K562 (cell line): ENCODE results near the gene LRIT3. TPM values are rescaled to one million over a fixed set of nuclear protein-coding genes. Genes with fewer than 3 reads are reported as not detected.

Experiments
- CAMTA2 ChIP-seq: fragments of 250-450 bp; sonication (Bioruptor Pico); conservative IDR thresholded peaks from 2 replicates; pipeline ENCODE4 v1.5.1; 2022
- ELF1 ChIP-seq: fragments of 200-800 bp; sonication (Bioruptor generic); IDR thresholded peaks from 2 replicates; pipeline ENCODE4 v1.6.1; 2016; ENCODE audit warnings: missing genetic modification characterization, missing compliant biosample characterization
- ELF2 ChIP-seq: fragments of 250-450 bp; sonication (Bioruptor Pico); IDR thresholded peaks from 2 replicates; pipeline ENCODE4 v1.5.0; 2021; ENCODE audit warnings: mild to moderate bottlenecking
- ETV1 ChIP-seq: fragments of 450-650 bp; conservative IDR thresholded peaks from 2 replicates; pipeline ENCODE4 v1.6.1; 2016; ENCODE audit warnings: missing genetic modification characterization, control low read depth, low read depth, missing compliant biosample characterization
- FOXA1 ChIP-seq: fragments of 450-650 bp; IDR thresholded peaks from 2 replicates; pipeline ENCODE4 v1.6.1; 2016; ENCODE audit warnings: mild to moderate bottlenecking, borderline replicate concordance
- FOXP1 ChIP-seq: sonication (generic); formaldehyde crosslinking; IDR thresholded peaks from 2 replicates; pipeline ENCODE4 v1.8.0; 2022; ENCODE audit warnings: mild to moderate bottlenecking, missing genetic modification reagents
- HSF4 ChIP-seq: fragments of 250-450 bp; sonication (Bioruptor Pico); IDR thresholded peaks from 2 replicates; pipeline ENCODE4 v2.1.2; 2022; ENCODE audit warnings: mild to moderate bottlenecking, moderate library complexity, borderline replicate concordance
- KLF1 ChIP-seq: fragments of 450-650 bp; IDR thresholded peaks from 2 replicates; pipeline ENCODE4 v1.6.1; 2016; ENCODE audit warnings: missing genetic modification characterization, missing compliant biosample characterization
- KLF16 ChIP-seq: IDR thresholded peaks from 2 replicates; pipeline ENCODE4 v1.6.1; 2016; ENCODE audit warnings: antibody characterized with exemption
- MLX ChIP-seq, 2 experiments: fragments of 450-650 bp in 1 of 2; sonication (generic) in 1 of 2; formaldehyde crosslinking; conservative IDR thresholded peaks; 2 replicates each; pipeline versions ENCODE4 v1.4.0 to v1.8.1; 2020 to 2022; ENCODE audit warnings: mild to moderate bottlenecking in 1 of 2, missing genetic modification reagents in 1 of 2
- NFXL1 ChIP-seq: fragments of 450-650 bp; formaldehyde crosslinking; IDR thresholded peaks from 2 replicates; pipeline ENCODE4 v1.4.0; 2021; ENCODE audit warnings: mild to moderate bottlenecking
- NR2C2 ChIP-seq, 2 experiments: fragments of 200-800 bp in 1 of 2; sonication (Bioruptor generic) in 1 of 2; sonication (generic) in 1 of 2; formaldehyde crosslinking in 1 of 2; IDR thresholded peaks; 2 replicates each; pipeline versions ENCODE4 v1.6.1 to v1.8.0; 2016 to 2022; ENCODE audit warnings: mild to moderate bottlenecking in 1 of 2, missing compliant biosample characterization in 1 of 2, missing genetic modification characterization in 1 of 2, missing genetic modification reagents in 1 of 2
- PATZ1 ChIP-seq: fragments of 250-450 bp; sonication (Bioruptor Pico); IDR thresholded peaks from 2 replicates; pipeline ENCODE4 v1.5.0; 2020; ENCODE audit warnings: mild to moderate bottlenecking, borderline replicate concordance
- PBX2 ChIP-seq, 2 experiments: IDR thresholded peaks in 1 of 2; conservative IDR thresholded peaks in 1 of 2; 2 replicates each; pipeline ENCODE4 v1.6.1; 2016; ENCODE audit warnings: low read depth in 2 of 2, mild to moderate bottlenecking in 1 of 2, missing compliant biosample characterization in 1 of 2, missing genetic modification characterization in 1 of 2, moderate library complexity in 1 of 2
- PHB2 ChIP-seq: fragments of 450-650 bp; IDR thresholded peaks from 2 replicates; pipeline ENCODE4 v1.6.1; 2017; ENCODE audit warnings: low read depth
- SIRT6 ChIP-seq: IDR thresholded peaks from one replicate; pipeline ENCODE4 v1.6.1; 2012; ENCODE audit warnings: low read depth, mild to moderate bottlenecking, control low read depth, inconsistent platforms, low read length, moderate library complexity
- SOX6 ChIP-seq: fragments of 450-650 bp; IDR thresholded peaks from 2 replicates; pipeline ENCODE4 v1.6.1; 2014; ENCODE audit warnings: mild to moderate bottlenecking
- U2AF1 ChIP-seq: fragments of 200-400 bp; formaldehyde crosslinking; optimal IDR thresholded peaks from 2 replicates; pipeline ENCODE3; 2017; ENCODE audit warnings: mild to moderate bottlenecking, low read depth, low read length, moderate library complexity
- U2AF2 ChIP-seq: fragments of 200-400 bp; formaldehyde crosslinking; optimal IDR thresholded peaks from 2 replicates; pipeline ENCODE3; 2017; ENCODE audit warnings: low read depth, mild to moderate bottlenecking, low read length
- ZNF124 ChIP-seq: sonication (generic); formaldehyde crosslinking; IDR thresholded peaks from 2 replicates; pipeline ENCODE4 v1.8.1; 2022; ENCODE audit warnings: missing genetic modification reagents
- ZNF324 ChIP-seq: fragments of 250-450 bp; sonication (Bioruptor Pico); IDR thresholded peaks from 2 replicates; pipeline ENCODE4 v1.4.0; 2020; ENCODE audit warnings: mild to moderate bottlenecking
- ZNF766 ChIP-seq: fragments of 200-800 bp; sonication (Bioruptor generic); conservative IDR thresholded peaks from 2 replicates; pipeline ENCODE4 v1.6.1; 2016; ENCODE audit warnings: missing genetic modification characterization, missing compliant biosample characterization
- polyA plus RNA-seq, 8 experiments: library from polyadenylated mRNA; depleted of rRNA in 4 of 8; stranded (reverse) in 5 of 8; unstranded in 3 of 8; fragments of >200 nt; fragmentation: Nextera tagmentation in 2 of 8; fragmentation: Illumina TruSeq in 1 of 8; extraction: Ambion mirVana in 2 of 8; extraction: Trizol in 1 of 8; gene quantifications; 2 replicates each; pipeline versions ENCODE4 v1.2.1 to v1.2.3, GENCODE V29; 2011 to 2014; ENCODE audit warnings: inconsistent platforms in 1 of 8, missing spikeins in 1 of 8
- total RNA-seq, 7 experiments: library from RNA; depleted of rRNA in 6 of 7; stranded (reverse); fragments of >200 nt in 6 of 7; fragmentation: Illumina TruSeq in 2 of 7; extraction: Trizol in 2 of 7; gene quantifications; 2 replicates each; pipeline versions ENCODE4 v1.2.1 to v1.2.3, GENCODE V29; 2011 to 2021; ENCODE audit warnings: low replicate concordance in 1 of 7

The LRIT3 gene
- total and polyA plus RNA-seq, 9 of the 15 experiments (the other 6 are each of a cell fraction or from before 2014, with no cell fraction given), result 0.04 to 0.10 (median 0.04) TPM; not detected in 4

- no peak for TF ChIP-seq PBX2 (CRISPR knock-in tag; IDR thresholded peaks at IDR 0.05; ENCODE audit: low read depth)
- peak; percentile 85 for TF ChIP-seq PBX2 (tag; conservative IDR thresholded peaks at IDR 0.05; ENCODE audit: low read depth)
- peak; percentile 62 for TF ChIP-seq ETV1
- TF ChIP-seq HSF4, result peak; percentile 2; the same call in 1 of the 2 replicates
- no peak for TF ChIP-seq ZNF124
- 0 out of 2 replicates have a peak, but pooled peaks have one; percentile 29 for TF ChIP-seq ZNF766 (CRISPR knock-in tag)
- TF ChIP-seq CAMTA2, result no peak
- peak; percentile 43; the same call in 1 of the 2 replicates for TF ChIP-seq KLF1 (tag)
- TF ChIP-seq PATZ1 (CRISPR knock-in tag), result no peak
- TF ChIP-seq NR2C2 (CRISPR knock-in tag; IDR thresholded peaks at IDR 0.05), result no peak
- peak; percentile 73 for TF ChIP-seq NR2C2 (tag; IDR thresholded peaks at IDR 0.05)
- TF ChIP-seq FOXA1, result no peak
- TF ChIP-seq ELF2, result peak; percentile 69; the same call in 1 of the 2 replicates
- no peak for TF ChIP-seq U2AF2
- no peak for TF ChIP-seq KLF16
- TF ChIP-seq U2AF1, result no peak
- no peak for TF ChIP-seq SIRT6
- no peak for TF ChIP-seq FOXP1
- no peak for TF ChIP-seq PHB2
- TF ChIP-seq ELF1 (tag), result no peak
- TF ChIP-seq SOX6, result peak; percentile 31; the same call in 1 of the 2 replicates
- TF ChIP-seq ZNF324 (CRISPR knock-in tag), result no peak
- no peak for TF ChIP-seq MLX (CRISPR knock-in tag; conservative IDR thresholded peaks at IDR 0.05)
- TF ChIP-seq NFXL1 (CRISPR knock-in tag), result 0 out of 2 replicates have a peak, but pooled peaks have one; percentile 35
These were observed 26.0 kb downstream of the LRIT3 start (continued) for GRCh38 chr4:109873791-109874514.
